Measurements from ENCODE around the gene ODC1.

DNA sequence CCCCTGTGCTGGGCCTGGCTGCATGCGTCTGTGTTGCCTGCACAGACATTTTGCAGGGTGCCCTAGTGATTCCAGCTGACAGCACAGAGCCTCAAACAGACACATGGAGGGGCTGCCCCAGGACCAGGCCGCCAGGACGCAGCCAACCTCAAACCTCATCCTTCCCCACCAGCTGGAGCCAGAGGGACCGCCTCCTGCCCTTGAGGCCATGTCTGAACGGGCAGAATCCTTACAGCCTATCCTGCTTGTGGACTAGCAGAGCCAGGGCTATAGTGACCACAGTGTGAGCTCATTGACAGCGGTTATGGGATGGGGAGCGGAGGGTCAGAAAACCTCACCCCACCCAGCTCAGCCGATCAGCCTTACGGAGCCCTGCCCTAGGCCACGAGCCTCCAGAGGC is 22.4 kb downstream of the ODC1 start:
- TF ChIP-seq, protein P1, sequence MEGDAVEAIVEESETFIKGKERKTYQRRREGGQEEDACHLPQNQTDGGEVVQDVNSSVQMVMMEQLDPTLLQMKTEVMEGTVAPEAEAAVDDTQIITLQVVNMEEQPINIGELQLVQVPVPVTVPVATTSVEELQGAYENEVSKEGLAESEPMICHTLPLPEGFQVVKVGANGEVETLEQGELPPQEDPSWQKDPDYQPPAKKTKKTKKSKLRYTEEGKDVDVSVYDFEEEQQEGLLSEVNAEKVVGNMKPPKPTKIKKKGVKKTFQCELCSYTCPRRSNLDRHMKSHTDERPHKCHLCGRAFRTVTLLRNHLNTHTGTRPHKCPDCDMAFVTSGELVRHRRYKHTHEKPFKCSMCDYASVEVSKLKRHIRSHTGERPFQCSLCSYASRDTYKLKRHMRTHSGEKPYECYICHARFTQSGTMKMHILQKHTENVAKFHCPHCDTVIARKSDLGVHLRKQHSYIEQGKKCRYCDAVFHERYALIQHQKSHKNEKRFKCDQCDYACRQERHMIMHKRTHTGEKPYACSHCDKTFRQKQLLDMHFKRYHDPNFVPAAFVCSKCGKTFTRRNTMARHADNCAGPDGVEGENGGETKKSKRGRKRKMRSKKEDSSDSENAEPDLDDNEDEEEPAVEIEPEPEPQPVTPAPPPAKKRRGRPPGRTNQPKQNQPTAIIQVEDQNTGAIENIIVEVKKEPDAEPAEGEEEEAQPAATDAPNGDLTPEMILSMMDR (IDR thresholded peaks at IDR 0.05 in 8 of 11, conservative IDR thresholded peaks at IDR 0.05 in 3 of 11) = no peak
- TF ChIP-seq POLR2A (IDR thresholded peaks at IDR 0.05) = no peak
- no peak for TF ChIP-seq POLR2AphosphoS5 (IDR thresholded peaks at IDR 0.05)

All from spleen (tissue), 7 donors.